ENCODE data around the gene OR8D4. TPM values are rescaled to one million over a fixed set of nuclear protein-coding genes. Genes with fewer than 3 reads are reported as not detected.

Gene OR8D4
- total RNA-seq, 1 experiment from 2014 or later = not detected

- no peaks in the 10 kb centered on the region for H3K79me1 ChIP-seq (ENCODE audit: insufficient read depth, low read depth, low read length, poor library complexity, severe bottlenecking)
- no peak within 1 kb of the TSS for H4K5ac ChIP-seq (ENCODE audit: insufficient read length, low read depth, low read length)
- H4K20me1 ChIP-seq (ENCODE audit: control insufficient read depth, insufficient read depth, insufficient read length) = no peaks in the 10 kb centered on the region
- no peak within 1 kb of the TSS for H2BK5ac ChIP-seq (ENCODE audit: insufficient read length, low read length)
- no peaks in the 10 kb centered on the region for H3K27me3 ChIP-seq (ENCODE audit: insufficient read depth, low read length)
- no peaks in the 10 kb centered on the region for H3K36me3 Mint-ChIP-seq (ENCODE audit: insufficient read depth in 1 of 3, low read depth in 3 of 3)
- no peak within 1 kb of the TSS; the same call in 1 of the 2 replicates for H3K14ac ChIP-seq (ENCODE audit: insufficient read depth, low read length)
- H3K79me2 ChIP-seq (ENCODE audit: insufficient read depth, low read length) = no peaks in the 10 kb centered on the region
- H2BK12ac ChIP-seq (ENCODE audit: insufficient read length, low read depth, low read length) = no peak within 1 kb of the TSS
- no peak within 1 kb of the TSS for H3K23ac ChIP-seq (ENCODE audit: insufficient read length, low read depth, low read length)
- H3K56ac ChIP-seq (ENCODE audit: insufficient read length, low read depth, low read length) = no peak within 1 kb of the TSS
- no peak within 1 kb of the TSS for H3K9ac ChIP-seq (ENCODE audit: extremely low read depth, insufficient read length, low read length)
- no peak within 1 kb of the TSS for H4K91ac ChIP-seq (ENCODE audit: insufficient read length, low read depth, low read length)
- H3K4me2 ChIP-seq (ENCODE audit: insufficient read depth, insufficient read length, low read length) = no peak within 1 kb of the TSS
- no peak within 1 kb of the TSS for H2AK5ac ChIP-seq (ENCODE audit: insufficient read length, low read length)
- no peak within 1 kb of the TSS for H3K4me3 Mint-ChIP-seq
- no peak within 1 kb of the TSS for H2AFZ ChIP-seq (ENCODE audit: low read length)
- no peaks in the 10 kb centered on the region for H3K9me3 ChIP-seq (ENCODE audit: control insufficient read depth, low read depth, low read length)
- no peak within 1 kb of the TSS for H3T11ph ChIP-seq (ENCODE audit: low read length)
- no peak for DNase-seq
- H2BK120ac ChIP-seq (ENCODE audit: low read depth, low read length, poor library complexity, severe bottlenecking) = no peak within 1 kb of the TSS
- no peaks in the 10 kb centered on the region for H3K27me3 Mint-ChIP-seq (ENCODE audit: low read depth)
- no peaks in the 10 kb centered on the region for H3K4me1 Mint-ChIP-seq
- H2BK15ac ChIP-seq (ENCODE audit: low read depth, low read length) = no peak within 1 kb of the TSS
- no peak for TF ChIP-seq CTCF (conservative IDR thresholded peaks at IDR 0.05)
- no peak within 1 kb of the TSS for H3K18ac ChIP-seq (ENCODE audit: insufficient read length, low read depth, low read length)
- no peak within 1 kb of the TSS for H4K8ac ChIP-seq (replicated peaks; ENCODE audit: insufficient read length, low read depth, low read length)
- H3K4ac ChIP-seq (ENCODE audit: low read depth, low read length) = no peak within 1 kb of the TSS
- no peaks in the 10 kb centered on the region for H3K4me1 ChIP-seq (ENCODE audit: insufficient read depth, low read length)
- no peak within 1 kb of the TSS for H2BK20ac ChIP-seq (ENCODE audit: low read depth, low read length, poor library complexity, severe bottlenecking)
- H3K23me2 ChIP-seq (ENCODE audit: insufficient read length, low read depth, low read length, poor library complexity, severe bottlenecking) = no peaks in the 10 kb centered on the region
- H3K9me3 Mint-ChIP-seq = no peaks in the 10 kb centered on the region
- peak within 1 kb of the TSS in 1 of 3 experiments; percentile 68; a peak in 2 of 7 replicates for H3K27ac Mint-ChIP-seq
- WGBS (ENCODE audit: extremely low coverage, insufficient read length, low lambda C conversion rate) = no CpG with 5 or more reads among the region's 3 CpGs
- no peak within 1 kb of the TSS for H3K27ac ChIP-seq (ENCODE audit: insufficient read length, low read depth, low read length)
Observed at GRCh38 chr11:123943738-123944137, 41.8 kb downstream of the OR8D4 start, which contains the start of gene OR6T1. TSS of gene OR6T1 (minus strand) at chr11:123943838. CDS start at chr11:123943838, 0 bp downstream.

Measured in H9 (cell line).